ENCODE data around the gene SCNN1G.
"Not testable (repeated sequence)": the region's sequence is repeated elsewhere in the genome, so short reads cannot be mapped to it uniquely, and the experiment has no call there.

SCNN1G gene

DNA sequence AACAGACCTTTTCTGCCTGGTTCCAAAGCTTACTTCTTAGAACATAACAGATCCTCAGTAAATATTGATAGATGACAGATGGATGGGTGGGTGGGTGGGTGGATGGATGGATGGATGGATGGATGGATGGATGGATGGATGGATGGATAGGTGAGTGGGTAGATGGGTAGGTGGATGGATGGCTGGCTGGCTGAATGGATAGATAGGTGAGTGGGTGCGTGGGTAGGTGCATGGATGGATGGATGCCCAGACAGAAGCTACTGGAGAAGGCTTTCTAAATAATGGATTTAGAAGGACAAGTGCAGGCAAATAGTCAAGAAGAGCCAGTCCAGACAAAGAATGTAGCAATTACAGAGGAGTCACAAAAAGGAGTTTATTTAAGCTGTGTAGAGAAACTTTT lies 19.6 kb downstream of the SCNN1G start:
- no peak for DNase-seq

DNA sequence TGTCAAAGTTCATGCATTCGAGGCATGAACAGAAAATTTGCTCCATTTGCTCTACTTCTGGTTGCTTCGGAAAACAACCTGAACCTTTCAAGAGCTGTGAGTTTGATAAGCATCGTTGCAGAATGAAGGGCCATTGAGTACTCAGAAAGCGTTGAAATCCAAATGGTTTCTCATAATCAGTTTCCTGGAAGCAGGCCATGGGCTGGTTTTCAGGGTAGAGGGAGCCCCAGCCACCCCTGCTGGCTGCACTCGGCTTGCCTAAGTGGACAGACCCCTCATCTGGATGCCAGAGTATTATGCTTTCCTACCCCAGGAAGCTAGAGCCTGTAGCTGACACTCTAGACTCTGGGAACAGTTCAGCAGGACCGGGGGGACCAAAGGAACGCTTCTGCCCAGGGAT lies 24.4 kb downstream of the SCNN1G start:
- no peak for DNase-seq

DNA sequence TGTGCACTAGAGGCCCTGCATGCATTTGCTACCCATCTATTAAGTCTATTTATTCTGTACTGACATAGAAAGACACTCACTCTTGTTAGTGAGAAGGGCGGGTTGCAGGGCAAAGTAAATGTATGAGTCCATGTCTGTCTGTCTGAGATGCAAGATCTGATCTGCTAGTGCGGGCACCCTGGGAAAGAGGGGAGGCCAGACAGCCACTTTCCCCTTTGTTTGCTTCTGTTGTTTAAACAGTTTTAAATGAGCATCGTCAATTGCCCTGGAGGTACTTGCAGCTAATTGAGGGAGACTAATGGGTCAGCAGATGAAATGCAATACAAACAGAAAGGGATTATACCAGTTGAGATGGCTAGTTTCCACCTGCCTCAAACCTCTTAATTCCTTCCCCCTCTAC lies 24.9 kb downstream of the SCNN1G start:
- no peak for DNase-seq

DNA sequence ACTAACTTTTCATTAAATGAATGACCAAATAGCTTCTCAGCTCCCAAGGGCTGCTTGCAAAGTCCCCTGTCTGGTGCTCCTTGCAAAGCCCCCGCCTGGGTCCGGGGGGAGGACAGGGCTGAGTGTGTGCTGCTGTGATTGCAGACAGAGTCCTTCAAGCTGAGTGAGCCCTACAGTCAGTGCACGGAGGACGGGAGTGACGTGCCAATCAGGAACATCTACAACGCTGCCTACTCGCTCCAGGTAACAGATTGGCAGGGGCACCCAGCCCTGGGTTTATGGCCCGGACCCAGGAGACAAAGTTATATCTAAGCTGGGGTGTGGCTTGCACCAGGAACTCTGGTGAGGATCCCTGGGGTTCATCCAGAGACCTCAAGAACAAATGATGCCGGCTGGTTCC lies 27.1 kb downstream of the SCNN1G start:
- no peak for DNase-seq

DNA sequence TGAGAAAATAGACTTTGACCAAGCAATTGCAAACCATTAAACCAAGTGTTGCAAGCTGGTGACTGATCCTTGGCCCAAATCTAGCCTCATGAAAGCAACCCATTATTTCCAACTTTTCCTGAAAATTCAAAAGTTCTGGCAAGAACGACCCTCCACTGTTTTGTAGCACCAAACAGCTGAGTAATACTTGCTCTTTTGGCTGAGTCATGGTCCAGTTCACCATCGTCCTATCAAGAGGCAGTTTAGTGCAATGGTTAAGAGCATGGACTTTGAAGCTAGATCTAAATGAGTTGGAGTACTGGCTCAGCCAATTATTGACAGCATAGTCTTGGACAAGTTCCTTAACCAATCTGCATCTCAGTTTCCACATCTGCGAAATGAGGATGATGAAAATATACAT lies 31.3 kb downstream of the SCNN1G start:
- no peak for DNase-seq

DNA sequence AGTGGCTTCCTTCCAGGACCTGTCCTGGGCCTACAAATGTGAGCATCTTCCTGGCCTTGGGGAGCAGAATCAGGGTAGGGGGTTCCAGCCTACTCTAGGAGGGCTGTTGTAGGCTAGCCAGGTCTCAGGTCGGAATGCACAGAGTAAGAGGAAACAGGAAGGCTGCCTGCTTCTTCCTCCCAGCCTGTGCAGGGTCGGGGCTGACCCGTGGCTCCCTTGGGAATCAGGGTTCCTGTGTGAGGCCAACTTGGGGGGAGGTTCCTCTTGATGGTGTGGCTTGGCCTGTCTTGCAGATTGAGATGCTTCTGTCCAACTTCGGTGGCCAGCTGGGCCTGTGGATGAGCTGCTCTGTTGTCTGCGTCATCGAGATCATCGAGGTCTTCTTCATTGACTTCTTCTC lies 32.3 kb downstream of the SCNN1G start:
- no peak for DNase-seq

DNA sequence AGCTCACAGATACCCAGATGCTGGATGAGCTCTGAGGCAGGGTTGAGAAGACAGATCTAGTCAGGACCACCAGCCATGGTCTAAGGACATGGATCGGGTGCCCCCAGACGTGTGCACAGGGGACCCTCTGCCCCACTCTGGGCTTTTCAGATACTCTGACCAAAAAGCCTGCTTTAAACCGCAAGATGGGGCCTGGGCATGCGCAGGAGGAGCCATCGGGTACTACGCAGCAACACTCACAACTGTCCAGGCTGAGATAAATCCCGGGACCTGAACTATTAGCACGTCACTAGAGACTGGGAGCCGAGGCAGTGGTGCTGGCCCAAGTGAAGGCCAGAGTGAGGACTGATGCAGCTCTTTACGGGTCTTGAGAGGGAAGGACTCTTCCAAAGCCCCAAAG lies 32.9 kb downstream of the SCNN1G start:
- DNase-seq, result no peak

DNA sequence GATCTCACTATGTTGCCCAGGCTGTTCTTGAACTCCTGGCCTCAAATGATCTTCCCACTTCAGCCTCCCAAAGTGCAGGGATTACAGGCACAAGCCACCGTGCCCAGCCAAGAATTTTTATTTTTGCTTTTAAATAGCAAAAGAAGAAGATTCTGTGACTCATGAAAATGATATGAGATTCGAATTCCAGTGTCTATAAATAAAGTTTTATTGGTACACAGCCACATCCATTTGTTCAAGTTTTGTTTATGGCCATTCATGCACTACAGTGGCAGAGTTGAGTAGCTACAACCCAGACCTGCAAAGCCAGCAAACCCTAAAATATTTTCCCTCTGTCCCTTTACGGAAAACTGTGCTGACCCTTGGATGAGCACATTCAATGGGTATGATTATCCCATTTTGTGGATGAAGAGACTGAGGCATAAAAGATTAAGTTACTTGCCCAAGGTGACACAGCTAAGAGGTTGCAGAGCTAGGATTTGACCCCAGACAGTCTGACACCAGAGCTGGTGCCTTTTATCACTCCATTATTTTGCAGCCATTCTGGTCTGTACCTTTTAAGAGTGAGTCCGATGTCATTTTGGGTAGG lies 34.2 kb downstream of the SCNN1G start:
- DNase-seq, result no peak

DNA sequence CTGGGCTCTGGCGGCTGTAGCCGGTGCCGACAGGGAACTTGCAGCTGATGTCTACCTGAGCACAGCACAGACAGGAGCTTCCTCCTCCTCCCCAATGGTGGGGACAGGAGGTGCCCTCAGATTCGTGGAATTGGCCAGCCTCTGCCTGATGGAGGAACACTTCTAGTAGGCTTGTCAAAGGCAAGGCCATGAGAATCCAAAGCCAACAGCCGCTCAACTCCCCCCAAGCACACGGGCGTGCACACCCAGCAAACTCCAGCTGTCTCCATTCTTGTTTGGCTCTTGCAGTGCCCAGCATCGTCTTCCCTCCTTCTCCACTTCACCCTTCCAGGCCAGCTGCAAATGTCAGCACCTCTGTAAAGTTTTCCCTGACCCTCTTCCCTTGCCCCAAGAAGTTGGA lies 35.1 kb downstream of the SCNN1G start:
- no peak for DNase-seq

DNA sequence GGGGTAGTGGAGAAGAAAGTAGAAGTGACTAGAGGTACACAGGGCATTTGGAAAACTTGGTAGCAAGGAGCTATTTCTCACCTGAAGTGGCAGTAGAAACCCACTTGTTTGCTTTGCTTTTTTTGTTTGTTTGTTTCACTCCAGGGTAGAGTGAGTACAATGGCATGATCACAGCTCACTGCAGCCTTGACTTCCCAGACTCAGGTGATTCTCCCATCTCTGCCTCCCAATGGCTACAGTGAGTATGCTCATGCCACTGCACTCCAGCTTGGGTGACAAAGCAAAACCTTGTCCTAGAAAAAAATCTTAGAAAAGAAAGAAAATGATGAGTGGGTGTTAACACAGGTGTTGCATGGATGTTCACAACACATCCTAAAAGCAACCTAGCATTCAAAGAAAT lies 40.4 kb downstream of the SCNN1G start:
- no peak for DNase-seq

DNA sequence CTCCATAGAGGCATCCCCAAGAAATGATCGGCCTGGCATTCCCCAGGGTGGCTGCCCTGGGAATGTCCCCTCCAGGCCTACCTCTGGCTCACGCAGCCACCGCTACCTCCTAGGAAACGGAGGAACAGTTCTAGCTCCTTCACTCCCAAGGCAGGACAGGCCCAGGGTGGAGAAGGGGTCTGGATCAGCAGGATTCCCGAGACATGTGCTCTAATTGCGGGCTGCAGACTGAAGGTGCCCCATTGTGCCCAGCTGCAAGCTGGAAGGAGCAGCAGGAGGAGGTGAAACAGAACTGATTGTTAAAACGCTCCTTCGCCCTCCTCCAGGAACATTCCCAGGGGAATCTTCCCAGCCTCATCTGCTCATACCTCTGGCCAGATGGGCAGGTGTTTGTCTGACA lies 40.8 kb downstream of the SCNN1G start:
- no peak for DNase-seq

DNA sequence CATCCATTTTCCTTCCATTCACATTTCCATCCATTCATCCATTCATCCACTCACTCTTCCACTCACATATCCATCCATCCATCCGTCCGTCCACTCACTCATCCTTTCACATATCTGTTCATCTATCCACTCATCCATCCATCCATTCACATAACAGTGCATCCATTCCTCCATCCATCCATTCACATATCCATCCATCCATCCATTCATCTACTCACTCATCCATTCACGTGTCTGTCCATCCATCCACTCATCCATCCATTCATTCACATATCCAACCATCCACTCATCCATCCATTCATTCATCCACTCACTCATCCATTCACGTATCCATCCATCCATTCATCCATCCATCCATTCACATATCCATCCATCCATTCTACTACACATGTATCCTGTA lies 42.6 kb downstream of the SCNN1G start:
- no peak for DNase-seq

DNA sequence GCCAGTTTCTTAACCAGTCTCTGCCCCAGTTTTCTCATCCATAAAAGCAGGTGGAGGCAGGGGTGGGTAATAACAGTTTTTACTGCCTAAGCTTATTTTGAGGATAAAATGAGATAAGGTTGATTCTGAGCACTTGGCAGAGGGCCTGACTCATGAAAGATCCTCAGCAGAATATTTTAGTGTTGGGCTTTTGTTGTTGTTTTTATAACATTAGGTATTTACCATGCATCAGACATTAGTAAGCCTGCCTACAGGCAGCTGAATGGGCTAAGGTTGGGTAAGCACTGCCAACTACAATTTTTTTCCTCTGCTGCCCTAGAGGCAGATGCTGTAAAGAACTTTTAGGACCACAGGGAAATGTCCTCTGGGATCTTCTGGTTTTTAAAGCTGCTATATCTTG lies 43.1 kb downstream of the SCNN1G start:
- no peak for DNase-seq

DNA sequence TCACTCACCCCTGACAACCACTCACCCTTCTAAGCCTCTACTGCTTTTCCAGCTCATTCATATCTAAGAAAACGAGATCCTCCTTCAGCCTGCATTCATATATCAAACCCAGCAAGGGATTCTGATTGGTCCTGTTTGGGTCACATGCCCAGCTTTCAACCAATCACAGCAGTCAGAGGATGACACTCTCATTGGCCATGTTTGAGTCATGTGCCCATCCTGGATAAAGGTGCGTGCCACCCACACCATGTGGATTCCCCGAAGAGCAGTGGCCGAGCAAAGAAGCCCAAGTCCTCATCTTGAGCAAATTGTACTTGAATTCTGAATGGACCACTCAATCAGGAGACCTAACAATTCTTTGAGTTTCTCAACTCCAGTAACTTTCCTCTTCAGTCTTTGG lies 45.0 kb downstream of the SCNN1G start:
- DNase-seq, result no peak

DNA sequence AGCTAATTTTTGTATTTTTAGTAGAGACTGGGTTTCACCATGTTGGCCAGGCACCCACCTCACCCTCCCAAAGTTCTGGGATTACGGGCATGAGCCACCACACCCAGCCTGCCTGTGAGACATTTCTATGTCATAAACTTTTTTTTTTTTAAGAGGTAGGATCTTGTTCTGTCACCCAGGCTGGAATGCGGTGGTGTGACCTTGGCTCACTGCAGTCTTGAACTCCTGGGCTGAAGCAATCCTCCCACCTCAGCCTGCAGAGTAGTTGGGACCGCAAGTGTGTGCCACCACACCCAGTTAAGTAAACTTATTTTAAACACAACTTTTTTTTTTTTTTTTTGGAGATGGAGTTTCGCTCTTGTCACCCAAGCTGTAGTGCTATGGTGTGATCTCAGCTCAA lies 47.2 kb downstream of the SCNN1G start:
- no peak for DNase-seq

DNA sequence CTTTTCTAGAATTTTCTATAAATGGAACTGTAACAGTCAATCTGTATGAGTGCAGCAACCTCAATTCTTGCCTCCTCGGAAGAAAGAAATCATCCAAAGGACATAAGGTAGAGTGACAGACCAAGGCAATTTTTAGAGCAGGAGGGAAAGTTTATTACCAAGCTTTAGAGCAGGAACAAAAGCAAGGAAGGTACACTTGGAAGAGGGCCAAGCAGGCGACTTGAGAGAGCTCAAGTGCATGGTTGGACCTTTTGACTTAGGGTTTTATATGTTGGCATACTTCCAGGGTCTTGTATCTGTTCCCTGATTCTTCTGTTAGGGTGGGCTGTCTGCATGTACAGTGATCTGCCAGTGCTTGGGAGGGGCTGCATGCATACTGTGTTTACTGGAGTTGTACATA lies 50.3 kb downstream of the SCNN1G start:
- DNase-seq, result peak; percentile 25

DNA sequence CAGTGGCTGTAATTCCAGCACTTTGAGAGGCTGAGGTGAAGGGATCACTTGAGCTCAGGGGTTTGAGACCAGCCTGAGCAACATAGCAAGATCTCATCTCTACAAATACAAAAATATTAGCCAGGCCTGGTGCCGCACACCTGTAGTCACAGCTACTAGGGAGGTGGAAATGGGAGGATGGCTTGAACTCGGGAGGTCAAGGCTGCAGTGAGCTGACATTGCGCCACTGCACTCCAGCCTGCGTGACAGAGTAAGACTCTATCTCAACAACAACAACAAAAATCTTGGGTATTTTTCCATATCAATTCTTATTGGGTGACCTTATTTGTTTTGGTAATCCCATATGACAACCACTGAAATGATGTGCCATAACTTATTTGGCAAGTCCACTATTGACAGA lies 52.6 kb downstream of the SCNN1G start:
- no peak for DNase-seq

DNA sequence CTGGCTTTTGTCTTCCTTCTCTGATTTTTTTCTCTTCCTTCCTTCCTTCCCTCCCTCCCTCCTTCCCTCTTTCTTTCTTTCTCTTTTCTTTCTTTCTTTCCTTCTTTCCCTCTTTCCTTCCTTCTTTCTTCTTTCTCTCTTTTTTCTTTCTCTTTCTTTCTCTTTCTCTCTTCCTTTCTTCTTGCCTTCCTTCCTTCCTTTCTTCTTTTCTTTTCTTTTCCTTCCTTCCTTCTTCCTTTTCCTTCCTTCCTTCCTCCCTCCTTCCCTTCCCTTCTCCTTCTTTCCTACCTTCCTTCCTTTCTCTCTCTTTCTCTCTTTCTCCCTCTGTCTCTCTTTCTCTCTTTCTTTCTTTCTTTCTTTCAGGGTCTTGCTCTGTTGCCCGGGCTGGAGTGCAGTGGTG lies 54.4 kb downstream of the SCNN1G start:
- DNase-seq, result no peak

DNA sequence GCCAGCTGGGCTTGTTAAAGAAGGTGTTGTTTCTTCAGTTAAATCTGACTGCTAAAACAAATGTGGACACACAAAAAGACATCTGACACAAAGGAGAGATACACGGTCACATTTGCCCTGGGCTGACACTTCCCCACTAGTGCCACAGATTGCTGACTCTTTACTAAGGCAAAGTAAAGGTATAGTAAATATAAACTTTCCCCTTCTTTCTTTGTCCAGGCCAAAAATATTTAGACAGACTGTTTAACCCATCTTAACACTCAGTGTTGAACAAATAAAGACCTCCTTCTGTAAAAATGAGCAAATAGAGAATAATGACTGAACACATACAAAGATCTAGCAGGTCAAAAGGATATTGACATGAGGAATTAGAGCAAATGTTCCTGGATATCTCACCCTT lies 58.4 kb downstream of the SCNN1G start:
- no peak for DNase-seq

DNA sequence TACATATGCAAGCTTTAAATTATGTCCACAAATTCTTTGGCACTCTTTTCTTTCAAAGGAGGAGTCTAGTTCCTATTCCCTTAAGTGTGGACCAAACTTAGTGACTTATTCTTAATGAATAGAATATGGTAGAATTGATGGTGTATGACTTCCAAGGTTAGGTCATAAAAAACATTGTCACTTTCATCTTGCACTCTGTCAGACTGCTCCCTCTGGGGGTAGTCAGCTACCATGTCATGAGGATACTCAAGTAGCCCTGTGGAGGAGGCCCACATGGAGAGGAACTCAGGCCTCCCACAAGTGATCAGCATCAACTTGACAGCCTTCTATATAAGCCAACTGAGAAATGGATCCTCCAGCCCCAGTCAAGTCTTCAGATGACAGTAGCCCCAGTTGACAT lies 61.6 kb downstream of the SCNN1G start:
- DNase-seq, result no peak

DNA sequence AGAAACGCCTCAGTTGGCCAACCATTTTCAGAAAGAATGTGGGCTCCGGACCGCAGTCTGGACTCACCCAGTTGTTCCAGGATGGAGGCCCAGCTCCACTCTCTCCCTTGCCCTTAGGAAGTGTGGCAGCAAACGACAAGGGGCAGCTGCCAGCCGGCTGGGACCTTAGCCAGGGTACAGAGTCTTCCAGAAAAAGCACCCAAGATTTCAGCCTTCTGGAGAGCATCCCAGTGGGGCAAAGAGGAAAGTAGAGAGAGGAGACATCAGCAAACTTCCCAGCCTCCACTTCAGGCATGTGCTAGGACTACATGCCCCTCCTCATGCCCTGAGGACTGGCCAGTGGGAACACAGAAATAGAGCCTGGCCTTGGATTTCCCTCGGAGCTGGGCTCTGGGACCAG lies 62.7 kb downstream of the SCNN1G start:
- DNase-seq, result no peak

DNA sequence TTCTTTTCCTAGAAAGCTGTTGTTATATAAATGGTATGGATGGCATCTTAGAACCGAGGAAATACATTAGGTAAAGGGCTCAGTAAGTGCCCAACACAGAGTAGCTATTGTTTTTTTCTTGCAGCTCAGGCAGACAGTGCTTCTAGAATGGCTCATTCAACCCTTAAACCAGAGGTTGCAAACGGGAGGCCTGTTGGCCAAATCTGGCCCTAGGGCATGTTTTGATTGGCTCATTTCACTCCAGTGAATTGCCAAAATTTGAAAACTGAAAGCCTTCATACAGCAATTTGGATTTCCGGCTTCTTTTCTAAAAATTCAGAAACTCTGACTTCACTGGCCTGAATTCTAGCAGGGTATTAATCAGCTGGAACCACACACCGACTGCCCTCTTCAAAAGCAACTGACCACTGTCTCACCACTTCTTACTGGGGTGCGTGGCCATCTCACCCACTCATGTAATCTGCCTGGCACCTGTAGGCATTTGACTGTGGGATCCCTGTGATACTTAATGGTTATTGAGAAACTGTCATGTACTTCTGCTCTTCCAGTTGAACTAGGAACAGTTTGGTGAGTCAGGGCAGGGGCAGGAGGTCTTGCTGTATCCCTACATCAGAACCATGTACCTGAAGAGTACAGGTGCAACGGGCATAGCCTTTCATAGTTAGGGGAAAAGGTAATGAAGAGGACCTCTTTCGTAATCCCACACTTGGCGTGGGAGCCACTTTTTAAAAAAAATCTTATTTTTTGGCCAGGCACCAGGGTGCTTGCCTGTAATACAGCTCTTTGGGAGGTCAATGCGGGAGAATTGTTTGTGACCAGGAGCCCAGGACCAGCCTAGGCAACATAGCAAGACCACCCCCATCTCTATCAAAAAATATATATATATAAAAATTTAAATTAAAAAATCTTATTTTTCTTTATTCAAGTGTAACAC lies 66.0 kb downstream of the SCNN1G start:
- no peak for DNase-seq

DNA sequence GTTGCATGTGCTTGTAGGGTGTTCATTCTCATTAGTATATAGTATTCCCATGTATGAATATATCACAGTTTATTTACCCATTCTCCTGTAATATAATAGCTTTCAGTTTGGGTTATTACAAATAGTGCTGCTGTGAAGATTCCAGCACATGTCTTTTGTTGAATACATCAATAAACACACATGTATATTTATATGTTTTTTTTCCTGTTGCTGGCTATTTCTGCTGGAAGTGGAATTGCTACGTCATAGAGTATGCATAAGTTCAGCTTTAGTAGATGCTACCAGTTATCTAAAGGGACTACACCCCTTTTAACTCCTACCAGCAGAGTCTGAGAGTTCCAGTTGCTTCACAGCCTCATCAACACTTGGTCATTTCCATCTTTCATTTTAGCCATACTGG lies 67.3 kb downstream of the SCNN1G start:
- no peak for DNase-seq

DNA sequence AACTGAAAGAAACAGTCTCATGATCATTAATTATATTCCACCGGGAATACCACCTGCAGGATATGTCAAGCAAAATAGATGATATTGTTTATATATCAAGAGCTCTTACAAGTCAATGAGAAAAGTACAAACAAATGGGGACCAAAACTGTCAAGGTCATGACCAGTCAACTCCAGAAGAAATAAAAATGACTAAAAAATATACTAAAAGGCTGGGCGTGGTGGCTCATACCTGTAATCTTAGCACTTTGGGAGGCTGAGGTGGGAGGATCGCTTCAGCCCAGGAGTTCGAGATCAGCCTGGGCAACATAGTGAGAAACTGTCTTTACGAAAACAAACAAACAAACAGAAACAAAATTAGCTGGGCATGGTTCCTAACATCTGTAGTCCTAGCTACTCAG lies 69.8 kb downstream of the SCNN1G start:
- no peak for DNase-seq

DNA sequence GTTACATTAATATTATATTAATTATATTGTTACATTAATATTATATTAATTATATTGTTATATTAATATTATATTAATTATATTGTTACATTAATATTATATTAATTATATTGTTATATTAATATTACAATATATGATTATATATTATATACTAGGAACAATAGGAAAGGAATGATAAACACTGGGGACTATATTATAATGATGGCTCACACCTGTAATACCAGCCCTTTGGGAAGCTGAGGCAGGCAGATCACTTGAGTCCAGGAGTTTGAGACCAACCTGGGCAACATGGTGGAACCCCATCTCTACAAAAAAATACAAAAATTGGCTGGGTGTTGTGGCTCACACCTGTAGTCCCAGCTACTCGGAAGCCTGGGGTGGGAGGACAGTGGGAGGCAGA lies 71.1 kb downstream of the SCNN1G start:
- DNase-seq, result not testable (repeated sequence)

Data from hematopoietic multipotent progenitor cell treated with erythropoietin and hydrocortisone succinate and interleukin-3 and kit ligand, for 6 days (in vitro differentiated cells).